ENCODE data around the gene TBL1X.

TBL1X gene

GRCh38 chrX:9747644-9748043, 282.8 kb downstream of the TBL1X start:
- no peak for TF ChIP-seq CTCF (IDR thresholded peaks at IDR 0.05; ENCODE audit: low read depth, low read length, missing control alignments)
- no peak overlapping the region for H3K4me3 ChIP-seq (ENCODE audit: low read depth, low read length)
- DNase-seq (ENCODE audit: low read depth): no peak

GRCh38 chrX:9749146-9749692, 284.4 kb downstream of the TBL1X start:
- no peak for DNase-seq (ENCODE audit: low read depth)
- no peak overlapping the region for H3K4me3 ChIP-seq (ENCODE audit: low read depth, low read length)
- TF ChIP-seq CTCF (IDR thresholded peaks at IDR 0.05; ENCODE audit: low read depth, low read length, missing control alignments): no peak

GRCh38 chrX:9757366-9757765, 292.5 kb downstream of the TBL1X start:
- no peak overlapping the region for H3K4me3 ChIP-seq (ENCODE audit: low read depth, low read length)
- DNase-seq (ENCODE audit: low read depth): no peak
- TF ChIP-seq CTCF (IDR thresholded peaks at IDR 0.05; ENCODE audit: low read depth, low read length, missing control alignments): no peak

- DNase-seq (ENCODE audit: low read depth): no peak
- no peak overlapping the region for H3K4me3 ChIP-seq (ENCODE audit: low read depth, low read length)
- TF ChIP-seq CTCF (IDR thresholded peaks at IDR 0.05; ENCODE audit: low read depth, low read length, missing control alignments): no peak
Observed at GRCh38 chrX:9758021-9758638, 293.3 kb downstream of the TBL1X start.

- H3K4me3 ChIP-seq (ENCODE audit: low read depth, low read length): no peak overlapping the region
- DNase-seq (ENCODE audit: low read depth): no peak
- TF ChIP-seq CTCF (IDR thresholded peaks at IDR 0.05; ENCODE audit: low read depth, low read length, missing control alignments): no peak
Observed at GRCh38 chrX:9759337-9759736, 294.5 kb downstream of the TBL1X start.

- no peak overlapping the region for H3K4me3 ChIP-seq (ENCODE audit: low read depth, low read length)
- no peak for DNase-seq (ENCODE audit: low read depth)
- no peak for TF ChIP-seq CTCF (IDR thresholded peaks at IDR 0.05; ENCODE audit: low read depth, low read length, missing control alignments)
Observed at GRCh38 chrX:9765072-9765736, 300.3 kb downstream of the TBL1X start.

- H3K4me3 ChIP-seq (ENCODE audit: low read depth, low read length): no peak within 1 kb of the TSS
- DNase-seq (ENCODE audit: low read depth): no peak
Observed at GRCh38 chrX:9765737-9766097, 300.9 kb downstream of the TBL1X start, which contains the start of gene GPR143. TSS of gene GPR143 (minus strand) at chrX:9765847. CDS start at chrX:9765817, 30 bp downstream.

More at GRCh38 chrX:9765737-9766097, 300.9 kb downstream of the TBL1X start, which contains the start of gene GPR143:
- TF ChIP-seq CTCF (IDR thresholded peaks at IDR 0.05; ENCODE audit: low read depth, low read length, missing control alignments): no peak

All from GM12864 (cell line).